NCI-H524 (cell line): ENCODE data around the gene AGXT2.
"Not testable (repeated sequence)": the region's sequence is repeated elsewhere in the genome, so short reads cannot be mapped to it uniquely, and the experiment has no call there.

Experiments
- DNase-seq, 2 experiments: peaks; one replicate each; lab custom pipeline; 2025; lab: John Stamatoyannopoulos, UW

The AGXT2 gene

GRCh38 chr5:35050541-35051126, 2.9 kb upstream of the AGXT2 start:
- no peak for DNase-seq

GRCh38 chr5:35048910-35049309, 1.2 kb upstream of the AGXT2 start:
- no peak for DNase-seq

GRCh38 chr5:35046774-35047173, 975 bp downstream of the AGXT2 start:
- no peak for DNase-seq

- no peak for DNase-seq
Observed at GRCh38 chr5:35045280-35045679, 2.5 kb downstream of the AGXT2 start.

GRCh38 chr5:35044649-35045048, 3.1 kb downstream of the AGXT2 start:
- no peak for DNase-seq

GRCh38 chr5:35042781-35043180, 5.0 kb downstream of the AGXT2 start:
- no peak for DNase-seq

- no peak for DNase-seq
Observed at GRCh38 chr5:35041261-35041660, 6.5 kb downstream of the AGXT2 start.

GRCh38 chr5:35038891-35039290, 8.9 kb downstream of the AGXT2 start:
- no peak for DNase-seq

GRCh38 chr5:35036536-35036935, 11.2 kb downstream of the AGXT2 start:
- DNase-seq = no peak

GRCh38 chr5:35035929-35036328, 11.8 kb downstream of the AGXT2 start:
- not testable (repeated sequence) for DNase-seq

- no peak for DNase-seq
Observed at GRCh38 chr5:35035271-35035670, 12.5 kb downstream of the AGXT2 start.

- DNase-seq = peak; percentile 44 to 81
Observed at GRCh38 chr5:35032356-35032755, 15.4 kb downstream of the AGXT2 start.

- no peak for DNase-seq
Observed at GRCh38 chr5:35031276-35031675, 16.5 kb downstream of the AGXT2 start.

- no peak for DNase-seq
Observed at GRCh38 chr5:35030426-35031100, 17.2 kb downstream of the AGXT2 start.

GRCh38 chr5:35029333-35029732, 18.4 kb downstream of the AGXT2 start:
- DNase-seq = no peak

- DNase-seq = peak in 1 of 2 experiments; percentile 47
Observed at GRCh38 chr5:35026941-35027340, 20.8 kb downstream of the AGXT2 start.

- DNase-seq = peak; percentile 55 to 88
Observed at GRCh38 chr5:35026280-35026840, 21.4 kb downstream of the AGXT2 start.

GRCh38 chr5:35024911-35025510, 22.7 kb downstream of the AGXT2 start:
- DNase-seq = no peak

GRCh38 chr5:35023391-35024178, 24.2 kb downstream of the AGXT2 start:
- DNase-seq = no peak

GRCh38 chr5:35016174-35017051, 31.3 kb downstream of the AGXT2 start:
- no peak for DNase-seq

GRCh38 chr5:35015063-35015462, 32.7 kb downstream of the AGXT2 start:
- DNase-seq = no peak
